GM18502 (cell line): ENCODE data around the gene FMOD.

Experiments
- ATAC-seq: cut with Tn5 transposase; IDR thresholded peaks from one replicate; pipeline ENCODE4 v1.9.1; 2021; ENCODE audit warnings: mild to moderate bottlenecking; ENCODE audit not compliant: unreplicated experiment, poor library complexity

The FMOD gene

GRCh38 chr1:203351037-203351625 is at the start of gene FMOD:
TSS of gene FMOD (minus strand) at chr1:203351122. CDS start at chr1:203348270, 2,852 bp downstream.
- ATAC-seq = no peak

DNA sequence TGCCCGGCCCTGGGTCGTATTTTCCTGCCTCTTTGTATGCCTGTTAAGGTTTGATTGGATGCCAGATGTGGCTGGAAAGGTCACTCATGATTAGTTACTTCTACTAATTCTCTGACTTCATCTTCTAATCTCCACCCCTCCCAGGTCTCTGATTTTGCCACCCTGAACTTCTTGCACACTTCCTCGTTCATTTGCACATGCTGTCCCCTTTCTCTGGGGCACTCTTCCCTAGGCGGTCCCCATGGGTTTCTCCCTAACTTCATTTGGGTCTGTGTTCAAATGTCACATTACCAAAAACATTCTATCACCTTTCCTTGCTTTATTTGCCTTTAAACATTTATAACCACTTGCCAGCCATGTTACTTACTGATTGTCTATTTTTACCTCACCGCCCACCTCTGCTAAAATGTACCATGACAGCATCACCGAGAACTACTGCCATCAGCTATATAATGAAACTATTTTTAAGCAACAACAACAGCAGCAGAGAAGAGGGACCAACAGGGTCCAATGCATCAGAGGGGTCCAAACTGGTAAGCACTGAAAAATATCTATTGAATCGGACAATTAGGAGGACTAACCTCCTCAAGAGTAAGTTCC is 45.8 kb upstream of the FMOD start:
- no peak for ATAC-seq

DNA sequence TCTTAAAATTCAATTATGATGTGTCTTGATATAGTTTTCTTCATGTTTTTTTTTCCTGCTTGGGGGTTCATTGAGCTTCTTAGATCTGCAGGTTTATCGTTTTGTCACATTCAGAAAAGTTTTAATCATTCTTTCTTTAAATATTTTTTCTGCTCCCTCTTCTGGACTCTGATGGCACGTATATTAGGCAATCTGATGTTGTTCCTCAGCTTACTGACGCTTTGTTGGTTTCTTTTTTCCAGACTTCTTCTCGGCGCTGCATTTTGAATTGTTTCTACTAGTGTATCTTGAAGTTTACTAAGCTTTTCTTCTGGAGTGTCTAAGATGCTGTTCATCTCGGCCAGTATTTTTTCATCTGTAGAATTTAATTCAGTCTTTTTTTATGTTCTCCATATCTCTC is 44.8 kb upstream of the FMOD start:
- ATAC-seq = no peak

DNA sequence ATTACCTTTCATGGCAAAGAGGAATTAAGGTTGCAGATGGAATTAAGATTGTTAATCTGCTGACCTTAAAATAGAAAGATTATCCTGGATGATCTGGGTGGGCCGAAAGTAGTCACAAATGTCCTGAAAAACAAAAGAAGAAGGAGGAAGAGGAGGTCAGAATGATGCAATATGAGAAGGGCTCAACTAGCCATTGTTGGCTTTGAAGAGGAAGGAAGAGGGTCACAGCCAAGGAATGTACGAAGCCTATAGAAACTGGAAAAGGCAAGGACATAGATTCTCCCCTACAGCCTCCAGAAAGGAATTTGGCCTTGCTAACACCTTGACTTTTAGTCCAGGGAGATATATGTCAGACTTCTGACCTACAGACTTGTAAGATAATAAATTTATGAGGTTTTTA is 39.4 kb upstream of the FMOD start:
- ATAC-seq = no peak

GRCh38 chr1:203388683-203389082 is 37.8 kb upstream of the FMOD start:
- no peak for ATAC-seq

DNA sequence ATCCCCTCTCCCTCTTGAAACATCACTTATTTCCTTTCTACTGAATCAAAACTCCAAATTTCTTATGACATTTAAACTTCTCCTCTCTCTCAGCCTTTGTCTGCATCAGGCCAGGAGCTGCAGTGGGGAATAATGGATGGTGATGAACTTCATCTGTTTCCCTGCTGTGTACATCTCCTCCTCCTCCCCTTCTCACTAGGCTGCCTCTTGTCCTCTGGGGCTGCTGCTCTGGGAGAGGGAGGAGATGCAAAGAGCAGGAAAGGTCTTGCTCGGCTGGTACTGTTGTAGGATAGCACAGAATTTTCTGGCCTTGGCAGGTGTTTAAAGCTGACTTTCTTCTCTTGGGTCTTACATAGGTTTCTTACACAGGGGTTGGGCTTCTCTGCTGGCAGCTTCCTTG is 31.1 kb upstream of the FMOD start:
- no peak for ATAC-seq

- ATAC-seq = peak; percentile 57
These were observed 30.3 kb upstream of the FMOD start for GRCh38 chr1:203381151-203381751.

DNA sequence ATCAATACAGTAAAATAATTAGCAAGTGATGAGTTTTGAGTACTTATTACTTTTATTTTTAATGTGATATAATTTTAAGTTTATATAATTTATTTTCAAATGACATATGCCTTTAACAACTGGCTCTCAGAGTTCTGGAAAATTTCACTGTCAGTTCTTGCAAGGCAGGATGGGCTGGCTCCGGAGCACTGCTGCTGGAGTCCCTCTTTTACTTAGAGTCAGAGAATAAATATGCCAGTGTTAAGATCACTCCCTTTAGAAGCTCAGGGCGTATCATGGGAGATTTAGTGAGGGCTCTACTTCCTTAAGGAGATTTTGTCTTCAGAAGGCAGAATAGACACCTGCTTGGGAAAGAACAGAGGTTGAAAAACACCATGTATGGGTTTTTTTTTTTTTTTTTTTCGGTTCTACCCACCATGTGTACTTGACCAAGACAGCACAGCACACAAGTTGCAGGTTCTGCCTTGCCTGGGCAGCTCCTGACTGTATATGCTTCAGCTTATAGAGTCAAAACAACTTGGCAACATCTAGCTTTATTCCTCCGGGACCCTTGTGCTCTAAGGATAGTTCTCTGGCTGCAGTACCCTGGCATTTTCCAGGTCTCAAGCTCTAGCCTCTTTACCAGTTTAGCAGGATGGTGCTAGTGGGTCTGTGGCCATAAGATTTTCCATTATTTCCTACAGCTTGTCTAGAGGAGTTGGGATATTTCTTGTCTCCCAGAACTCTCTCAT is 29.7 kb upstream of the FMOD start:
- ATAC-seq = peak; percentile 22

- ATAC-seq = no peak
These were observed 28.9 kb upstream of the FMOD start for GRCh38 chr1:203379825-203380224.

- no peak for ATAC-seq
These were observed 27.8 kb upstream of the FMOD start for GRCh38 chr1:203378556-203379245.

- ATAC-seq = no peak
These were observed 23.1 kb upstream of the FMOD start for GRCh38 chr1:203373991-203374390.

- no peak for ATAC-seq
These were observed 22.1 kb upstream of the FMOD start for GRCh38 chr1:203373002-203373401.

DNA sequence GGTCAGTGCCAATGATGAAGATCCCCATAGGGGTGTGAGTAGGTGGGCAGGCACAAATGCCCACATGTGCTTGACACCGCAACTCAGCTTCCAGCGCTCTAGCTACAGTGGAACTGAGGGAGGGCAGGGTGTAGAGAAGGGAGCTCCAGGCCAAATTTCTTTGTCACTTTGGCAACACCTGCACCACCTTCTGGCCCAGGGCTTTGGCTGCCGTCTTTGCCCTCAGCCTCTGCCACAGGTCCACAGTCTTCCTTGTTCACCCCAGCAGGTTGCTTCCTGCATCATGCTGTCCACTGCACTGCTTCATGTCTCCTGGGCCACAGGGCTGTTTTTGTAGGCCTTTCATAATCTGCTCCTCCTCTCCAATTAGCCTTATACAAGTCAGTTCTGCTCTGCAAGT is 20.4 kb upstream of the FMOD start:
- no peak for ATAC-seq

GRCh38 chr1:203369666-203370065 is 18.7 kb upstream of the FMOD start:
- no peak for ATAC-seq

GRCh38 chr1:203368624-203369451 is 17.9 kb upstream of the FMOD start:
- ATAC-seq = no peak

DNA sequence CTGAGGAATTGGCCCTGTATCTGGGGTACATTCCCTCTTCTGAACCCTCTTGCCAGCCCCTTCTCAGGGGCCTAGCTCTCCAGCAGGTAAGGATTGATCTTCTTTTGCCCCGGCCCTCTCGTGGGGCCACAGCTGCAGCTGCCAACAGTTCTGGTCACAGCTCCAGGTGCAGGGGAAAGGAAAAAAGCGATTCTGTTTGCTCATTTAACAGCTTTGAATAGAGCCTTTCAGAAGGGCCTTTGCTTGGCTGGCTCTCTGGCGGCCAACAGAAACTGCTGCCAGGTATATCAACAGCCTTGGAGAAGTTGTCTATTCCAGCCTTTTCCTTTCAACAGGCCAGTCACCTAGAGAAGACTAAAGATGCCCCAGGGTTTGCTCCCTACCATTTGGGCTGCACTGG is 16.1 kb upstream of the FMOD start:
- ATAC-seq = no peak

DNA sequence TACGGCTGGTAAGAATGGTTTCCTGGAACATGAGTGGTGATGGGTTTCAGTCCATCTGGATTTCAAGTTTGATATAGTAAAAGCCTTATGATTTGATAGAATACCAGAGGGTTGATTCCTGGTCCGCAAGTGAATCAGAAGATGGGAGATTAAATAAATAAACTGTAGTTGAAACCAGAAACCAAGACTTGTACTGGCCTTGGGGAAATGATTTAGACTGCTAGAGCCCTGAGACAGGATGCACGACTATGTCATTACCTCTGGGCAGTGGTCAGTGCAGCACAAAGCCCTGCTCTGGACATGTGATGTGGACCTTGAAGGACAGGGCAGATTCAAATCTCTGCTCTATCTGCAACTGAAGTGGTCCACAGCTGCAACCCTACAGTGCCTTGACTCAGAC is 15.6 kb upstream of the FMOD start:
- no peak for ATAC-seq

DNA sequence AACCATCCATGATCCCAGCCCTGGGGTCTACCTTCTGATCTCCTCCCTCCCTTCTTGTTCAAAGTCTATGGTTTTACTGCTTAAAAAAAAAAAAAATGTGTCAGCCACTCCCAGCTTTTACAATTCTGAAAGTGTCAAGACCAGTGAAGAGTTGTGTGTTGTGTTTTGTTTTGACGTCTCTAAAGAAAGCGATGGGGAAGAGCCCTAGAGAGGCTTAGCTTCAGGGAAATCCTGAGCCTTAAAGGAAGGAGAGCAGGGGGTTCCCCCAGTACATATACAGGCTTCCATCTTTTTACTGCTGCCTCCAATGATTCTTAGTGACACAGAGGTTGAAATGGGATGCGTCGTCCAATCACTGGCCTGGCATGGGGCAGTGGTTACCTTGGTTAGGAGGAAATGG is 13.9 kb upstream of the FMOD start:
- ATAC-seq = no peak

DNA sequence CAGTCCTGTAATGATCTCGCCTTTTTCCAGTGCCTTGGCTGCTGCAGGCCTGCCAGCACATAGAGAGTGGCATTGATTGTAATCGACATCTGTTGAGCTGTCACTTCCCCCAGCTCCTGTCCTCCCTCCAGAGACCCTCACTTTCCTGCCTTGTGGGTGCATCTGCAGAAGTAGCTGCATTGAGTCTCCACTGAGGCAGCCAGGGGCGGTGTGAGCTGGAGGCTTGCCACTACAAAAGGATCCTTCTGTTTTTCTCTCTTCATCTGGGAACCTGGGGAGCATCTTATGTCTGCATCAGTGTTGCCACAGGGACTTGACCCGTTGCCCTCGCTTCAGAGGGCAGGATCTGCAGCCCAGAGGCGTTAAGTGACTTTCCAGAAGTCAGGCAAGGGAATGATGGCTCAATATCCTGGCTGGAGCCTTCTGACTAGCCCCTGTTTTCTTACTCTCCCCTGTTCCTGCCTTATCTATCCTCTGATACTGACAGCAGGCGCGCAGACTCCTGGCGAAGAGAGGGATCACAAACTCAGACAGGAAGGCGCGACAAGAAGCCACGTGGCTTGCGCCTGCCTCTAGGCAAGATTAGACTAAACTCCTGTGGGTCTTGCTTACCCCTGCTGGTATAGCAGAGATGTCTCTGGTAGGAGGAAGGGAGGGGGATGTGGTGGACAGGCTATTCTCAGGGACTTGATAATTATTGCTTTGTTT is 13.3 kb upstream of the FMOD start:
- ATAC-seq = no peak

GRCh38 chr1:203362720-203363025 is 11.8 kb upstream of the FMOD start:
- no peak for ATAC-seq
